ENCODE results near the gene PLCH2. TPM values are rescaled to one million over a fixed set of nuclear protein-coding genes. Genes with fewer than 3 reads are reported as not detected.

The PLCH2 gene
- total RNA-seq, 2 experiments from 2014 or later: 8.9 to 10.3 TPM

DNA sequence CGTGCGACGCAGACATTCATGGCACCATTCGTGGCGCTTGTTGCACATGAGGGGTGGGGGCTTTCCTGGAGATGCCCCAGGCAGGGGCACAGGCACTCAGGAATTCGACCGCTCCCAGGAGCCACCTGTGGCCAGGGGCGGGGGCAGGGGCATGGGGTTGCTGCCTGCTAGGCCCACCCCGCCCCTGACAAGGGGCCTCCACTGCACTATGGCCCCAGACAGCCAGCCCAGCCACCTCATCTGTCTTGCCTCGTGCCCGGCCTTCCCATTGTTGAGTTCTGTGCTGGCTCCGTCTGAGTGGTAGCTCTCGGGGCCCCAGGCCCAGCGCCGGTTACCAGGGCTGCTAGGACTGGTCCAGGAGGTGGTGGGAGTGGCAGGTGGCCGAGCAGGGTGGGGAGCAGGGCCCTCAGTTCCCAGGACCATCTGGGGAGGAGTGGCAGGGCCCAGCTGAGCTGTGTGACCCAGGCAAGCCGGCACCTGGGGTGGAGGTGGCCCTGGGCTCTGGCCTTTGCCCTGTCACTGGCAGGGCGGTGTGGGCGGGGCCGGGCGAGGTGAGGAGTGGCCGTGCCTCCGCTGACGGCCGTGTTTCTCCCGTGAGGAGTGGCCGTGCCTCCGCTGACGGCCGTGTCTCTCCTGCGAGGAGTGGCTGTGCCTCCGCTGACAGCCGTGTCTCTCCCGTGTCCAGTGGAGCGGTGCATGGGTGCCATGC is 1.9 kb downstream of the PLCH2 start:
- no peak overlapping the region for H3K4me3 Mint-ChIP-seq
- no peaks in the 10 kb centered on the region for H3K4me1 Mint-ChIP-seq (ENCODE audit: low read depth)
- H3K9me3 Mint-ChIP-seq: no peaks in the 10 kb centered on the region
- no peaks in the 10 kb centered on the region for H3K36me3 Mint-ChIP-seq
- H3K27ac Mint-ChIP-seq: no peak overlapping the region
- ChIA-PET POLR2A (no interaction called here), CTCF (no interaction called here)
- no peaks in the 10 kb centered on the region for H3K27me3 Mint-ChIP-seq
- intact Hi-C loops (cut with micrococcal nuclease): no loop called here
- no peak for DNase-seq

DNA sequence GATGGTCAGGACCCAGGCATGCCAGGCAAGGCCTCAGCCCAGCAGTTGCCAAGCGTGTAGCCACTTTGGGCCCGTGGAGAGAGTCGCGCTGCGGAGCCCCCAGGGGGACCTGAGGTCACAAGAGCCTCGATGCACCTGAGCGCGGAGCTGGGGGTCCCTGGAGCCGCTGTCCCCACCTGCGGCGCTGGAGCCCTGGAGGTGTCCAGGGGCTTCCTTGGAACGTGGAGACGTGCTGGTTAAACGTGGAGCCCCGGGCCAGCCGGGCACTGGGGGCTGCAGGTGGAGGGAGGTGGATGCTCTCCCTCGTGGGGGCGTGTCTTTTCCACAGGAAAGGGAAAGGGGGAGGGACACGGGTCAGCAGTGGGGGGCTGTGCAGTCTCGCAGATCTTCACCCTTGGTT is 3.1 kb downstream of the PLCH2 start:
- Mint-ChIP-seq H3K4me1 (ENCODE audit: low read depth) (no peaks in the 10 kb centered on the region), H3K9me3 (no peaks in the 10 kb centered on the region), H3K36me3 (no peaks in the 10 kb centered on the region), H3K4me3 (no peak overlapping the region), H3K27ac (no peak overlapping the region), H3K27me3 (no peaks in the 10 kb centered on the region)
- intact Hi-C loops (cut with micrococcal nuclease): no loop called here
- no peak for DNase-seq
- POLR2A ChIA-PET: no interaction called here
- CTCF ChIA-PET: interaction anchor here (0.5 kb wide), 1 partner anchor 59 kb away, joined by 5 read pairs; no protein-coding TSS in a partner anchor

DNA sequence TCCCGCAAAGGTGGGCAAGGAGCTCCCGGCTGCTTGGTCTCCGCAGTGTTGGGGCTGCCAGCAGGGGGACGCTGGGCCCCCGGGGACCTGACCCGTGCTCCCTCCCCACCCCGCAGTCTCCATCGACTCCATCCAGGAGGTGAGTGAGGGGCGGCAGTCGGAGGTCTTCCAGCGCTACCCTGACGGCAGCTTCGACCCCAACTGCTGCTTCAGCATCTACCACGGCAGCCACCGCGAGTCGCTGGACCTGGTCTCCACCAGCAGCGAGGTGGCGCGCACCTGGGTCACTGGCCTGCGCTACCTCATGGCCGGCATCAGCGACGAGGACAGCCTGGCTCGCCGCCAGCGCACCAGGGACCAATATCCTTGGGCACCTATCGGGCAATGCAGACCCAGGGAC is 3.5 kb downstream of the PLCH2 start:
- Mint-ChIP-seq H3K36me3 (no peaks in the 10 kb centered on the region), H3K27ac (no peak overlapping the region), H3K4me3 (no peak overlapping the region), H3K27me3 (no peaks in the 10 kb centered on the region), H3K4me1 (ENCODE audit: low read depth) (no peaks in the 10 kb centered on the region), H3K9me3 (no peaks in the 10 kb centered on the region)
- CTCF ChIA-PET: interaction anchor here (0.5 kb wide), 1 partner anchor 58 kb away, joined by 5 read pairs; no protein-coding TSS in a partner anchor
- POLR2A ChIA-PET: interaction anchor here (1.8 kb wide), 1 partner anchor 9 kb away, joined by 4 read pairs; no protein-coding TSS in a partner anchor
- intact Hi-C loops (cut with micrococcal nuclease): no loop called here
- DNase-seq: no peak

DNA sequence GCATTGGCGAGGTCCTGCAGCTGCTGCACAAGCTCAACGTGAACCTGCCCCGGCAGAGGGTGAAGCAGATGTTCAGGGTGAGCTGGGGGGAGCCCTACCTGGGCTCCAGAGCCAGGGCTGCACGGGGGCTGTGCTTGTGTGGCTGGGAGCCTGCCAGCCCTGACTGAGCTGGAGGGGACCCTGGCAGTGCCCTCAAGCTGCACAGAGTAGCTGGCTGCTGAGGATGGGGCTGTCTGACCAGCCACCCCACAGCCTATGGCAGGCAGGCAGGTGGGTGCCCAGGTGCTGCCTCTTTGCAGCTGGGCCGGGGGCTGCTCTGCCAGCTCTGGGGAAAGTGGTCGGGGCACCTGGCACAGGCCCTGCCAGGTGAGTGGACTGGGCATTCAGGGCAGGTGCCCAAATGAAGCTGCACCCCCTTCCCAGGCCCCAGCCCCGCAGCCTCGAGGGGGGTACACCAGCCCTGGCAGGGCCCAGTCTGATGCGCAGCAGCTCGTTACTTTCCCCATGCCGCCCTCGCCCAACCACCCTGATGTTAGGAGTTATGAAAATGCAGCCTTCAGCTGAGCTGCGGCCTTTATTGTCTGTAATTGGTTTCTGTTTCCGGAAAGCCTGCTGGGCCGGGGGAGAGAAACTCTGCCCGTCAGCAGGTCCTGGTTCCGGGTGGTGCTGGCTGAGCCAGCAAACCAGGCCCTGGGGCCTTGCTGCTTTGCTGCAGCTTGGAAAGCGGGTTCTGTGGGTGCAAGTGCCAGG is 4.3 kb downstream of the PLCH2 start:
- no peaks in the 10 kb centered on the region for H3K9me3 Mint-ChIP-seq
- H3K4me3 Mint-ChIP-seq: no peak overlapping the region
- DNase-seq: no peak
- H3K27me3 Mint-ChIP-seq: no peaks in the 10 kb centered on the region
- H3K27ac Mint-ChIP-seq: no peak overlapping the region
- ChIA-PET POLR2A (interaction anchor here (1.8 kb wide), 1 partner anchor 10 kb away, joined by 4 read pairs; no protein-coding TSS in a partner anchor), CTCF (interaction anchor here (0.6 kb wide), 1 partner anchor 573 kb away, joined by 3 read pairs; no protein-coding TSS in a partner anchor)
- no peaks in the 10 kb centered on the region for H3K36me3 Mint-ChIP-seq
- no peaks in the 10 kb centered on the region for H3K4me1 Mint-ChIP-seq (ENCODE audit: low read depth)
- intact Hi-C loops (cut with micrococcal nuclease): no loop called here

DNA sequence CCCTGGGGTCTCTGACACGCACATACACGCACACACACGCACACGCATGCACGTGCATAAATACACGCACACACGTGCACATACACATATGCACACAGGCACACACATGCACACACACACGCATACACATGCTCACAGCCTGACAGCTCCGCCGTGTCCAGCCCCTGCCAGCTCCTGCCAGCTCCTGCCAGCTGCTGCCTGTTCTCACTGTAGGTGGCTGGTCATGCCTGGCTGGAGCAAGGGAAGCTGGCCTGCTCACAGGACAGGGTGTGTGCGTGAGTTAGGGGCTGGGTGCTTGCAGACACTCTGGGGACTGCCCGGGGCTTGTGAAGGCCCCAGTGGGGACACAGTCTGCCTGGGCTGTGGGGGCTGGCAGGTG is 4.9 kb downstream of the PLCH2 start:
- H3K4me1 Mint-ChIP-seq (ENCODE audit: low read depth): no peaks in the 10 kb centered on the region
- no peaks in the 10 kb centered on the region for H3K9me3 Mint-ChIP-seq
- H3K4me3 Mint-ChIP-seq: no peak overlapping the region
- H3K27ac Mint-ChIP-seq: no peak overlapping the region
- no peak for DNase-seq
- ChIA-PET POLR2A (interaction anchor here (1.8 kb wide), 1 partner anchor 11 kb away, joined by 4 read pairs; no protein-coding TSS in a partner anchor), CTCF (interaction anchor here (0.6 kb wide), 1 partner anchor 574 kb away, joined by 3 read pairs; no protein-coding TSS in a partner anchor)
- H3K27me3 Mint-ChIP-seq: no peaks in the 10 kb centered on the region
- intact Hi-C loops (cut with micrococcal nuclease): no loop called here
- H3K36me3 Mint-ChIP-seq: no peaks in the 10 kb centered on the region

DNA sequence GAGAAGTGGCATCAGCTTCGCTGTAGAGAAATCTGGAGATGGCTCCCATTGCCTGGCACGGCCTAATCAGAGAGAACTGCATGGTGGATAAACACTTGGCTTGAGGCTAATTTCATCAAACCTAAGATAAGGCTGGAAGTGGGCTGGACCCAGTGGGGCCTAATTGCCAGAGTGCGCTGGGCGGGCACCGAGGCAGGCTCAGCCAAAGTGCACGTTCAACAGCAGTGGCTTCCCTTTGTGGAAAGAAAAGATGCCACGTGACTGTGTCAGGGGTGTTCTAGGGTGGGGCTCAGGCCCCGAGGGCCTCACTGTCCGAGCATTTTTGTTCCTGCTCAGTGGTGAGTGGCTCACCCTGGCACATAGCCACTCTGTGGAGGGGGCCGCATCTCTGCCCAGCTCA is 5.8 kb downstream of the PLCH2 start:
- Mint-ChIP-seq H3K4me3 (no peak overlapping the region), H3K27ac (no peak overlapping the region), H3K27me3 (no peaks in the 10 kb centered on the region), H3K9me3 (no peaks in the 10 kb centered on the region), H3K4me1 (ENCODE audit: low read depth) (no peaks in the 10 kb centered on the region), H3K36me3 (no peaks in the 10 kb centered on the region)
- intact Hi-C loops (cut with micrococcal nuclease): no loop called here
- POLR2A ChIA-PET: no interaction called here
- CTCF ChIA-PET: no interaction called here
- no peak for DNase-seq

DNA sequence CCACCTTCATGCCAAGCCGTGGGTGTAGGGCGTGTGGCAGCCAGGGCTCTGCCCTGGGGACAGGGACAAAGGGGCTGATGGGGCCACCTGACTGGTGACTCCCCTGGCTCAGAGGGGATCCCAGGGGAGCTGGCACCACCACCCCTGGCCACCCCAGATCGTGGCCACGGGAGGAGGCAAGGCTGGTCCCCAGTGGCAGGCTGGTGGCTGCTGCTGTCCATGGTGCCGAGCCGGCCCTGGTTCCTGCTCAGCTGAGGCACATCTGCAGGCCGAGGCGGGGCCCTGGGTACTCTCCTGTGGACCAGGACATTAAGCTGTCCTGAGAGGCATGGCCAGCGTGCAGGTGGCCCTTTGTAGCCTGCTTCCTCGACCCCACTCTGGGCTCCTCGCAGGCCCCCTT is 6.5 kb downstream of the PLCH2 start:
- ChIA-PET POLR2A (no interaction called here), CTCF (no interaction called here)
- no peak for DNase-seq
- no peak overlapping the region for H3K4me3 Mint-ChIP-seq
- no peaks in the 10 kb centered on the region for H3K27me3 Mint-ChIP-seq
- H3K9me3 Mint-ChIP-seq: no peaks in the 10 kb centered on the region
- no peak overlapping the region for H3K27ac Mint-ChIP-seq
- peaks cover 1% of the 10 kb centered on the region for H3K36me3 Mint-ChIP-seq
- no peaks in the 10 kb centered on the region for H3K4me1 Mint-ChIP-seq (ENCODE audit: low read depth)
- intact Hi-C loops (cut with micrococcal nuclease): no loop called here

DNA sequence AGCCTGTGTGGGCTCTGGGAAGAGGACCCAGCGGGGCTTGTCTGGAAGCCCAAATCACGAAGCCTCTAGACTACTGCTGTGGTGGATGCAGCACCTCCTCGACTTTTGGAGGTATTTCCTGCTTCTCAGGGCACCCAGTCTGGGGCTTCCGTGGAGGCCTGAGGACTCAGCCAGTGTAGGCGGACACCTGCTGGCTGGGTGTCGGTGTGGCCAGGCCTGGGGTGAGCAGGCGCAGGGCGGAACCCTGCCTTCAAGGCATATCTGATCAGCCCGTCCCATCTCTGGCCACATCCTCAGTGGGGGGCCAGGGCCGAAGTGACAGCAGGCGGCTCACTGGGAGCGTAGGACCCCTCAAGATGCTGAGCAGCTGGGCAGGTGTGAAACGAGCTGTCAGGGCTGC is 6.9 kb downstream of the PLCH2 start:
- Mint-ChIP-seq H3K27ac (no peak overlapping the region), H3K4me1 (ENCODE audit: low read depth) (no peaks in the 10 kb centered on the region), H3K27me3 (no peaks in the 10 kb centered on the region), H3K9me3 (peaks cover 3% of the 10 kb centered on the region), H3K4me3 (no peak overlapping the region), H3K36me3 (peaks cover 6% of the 10 kb centered on the region)
- POLR2A ChIA-PET: no interaction called here
- CTCF ChIA-PET: no interaction called here
- DNase-seq: no peak
- intact Hi-C loops (cut with micrococcal nuclease): no loop called here

DNA sequence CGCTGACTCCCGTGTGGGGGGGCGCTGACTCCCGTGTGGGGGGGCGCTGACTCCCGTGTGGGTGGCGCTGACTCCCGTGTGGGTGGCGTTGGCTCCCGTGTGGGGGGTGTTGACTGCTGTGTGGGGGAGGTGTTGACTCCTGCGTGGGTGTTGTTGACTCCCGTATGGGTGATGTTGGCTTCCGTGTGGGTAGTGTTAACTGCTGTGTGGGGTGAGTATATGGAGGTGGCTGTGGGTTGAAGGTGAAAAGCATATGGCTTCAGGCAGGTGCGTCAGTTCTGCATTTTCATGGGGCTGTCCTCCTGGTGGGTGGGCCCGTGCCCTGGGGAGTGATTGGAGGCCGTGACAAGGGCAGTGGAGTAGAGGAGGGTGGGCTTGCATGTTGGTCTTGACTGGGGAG is 7.9 kb downstream of the PLCH2 start:
- CTCF ChIA-PET: no interaction called here
- Mint-ChIP-seq H3K27ac (no peak overlapping the region), H3K4me3 (no peak overlapping the region), H3K9me3 (peaks cover 10% of the 10 kb centered on the region), H3K36me3 (peaks cover 13% of the 10 kb centered on the region), H3K4me1 (ENCODE audit: low read depth) (no peaks in the 10 kb centered on the region), H3K27me3 (no peaks in the 10 kb centered on the region)
- intact Hi-C loops (cut with micrococcal nuclease): no loop called here
- POLR2A ChIA-PET: no interaction called here
- DNase-seq: no peak

DNA sequence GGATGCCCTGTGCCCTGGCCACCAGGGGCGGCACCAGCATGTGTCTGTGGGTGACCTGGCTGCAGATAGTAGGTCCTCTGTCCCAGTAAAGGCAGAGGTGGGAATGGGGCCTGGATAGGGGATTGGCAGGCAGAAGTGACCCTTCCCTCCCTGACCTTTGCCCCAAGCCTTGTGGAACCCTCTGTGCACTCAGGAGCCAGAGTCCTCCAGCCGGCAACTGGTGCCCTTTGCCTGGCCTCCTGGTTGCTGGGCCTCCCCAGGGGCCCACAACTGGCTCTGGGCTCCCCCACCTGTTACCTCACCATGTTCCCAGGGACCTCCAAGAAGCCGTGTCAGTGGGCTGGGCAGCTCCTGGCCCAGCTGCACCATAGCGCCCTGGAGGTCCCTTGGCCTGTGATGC is 10.0 kb downstream of the PLCH2 start:
- no peak for DNase-seq
- no peaks in the 10 kb centered on the region for H3K27me3 Mint-ChIP-seq
- peaks cover 17% of the 10 kb centered on the region for H3K36me3 Mint-ChIP-seq
- no peak overlapping the region for H3K4me3 Mint-ChIP-seq
- intact Hi-C loops (cut with micrococcal nuclease): no loop called here
- POLR2A ChIA-PET: no interaction called here
- no peak overlapping the region for H3K27ac Mint-ChIP-seq
- no peaks in the 10 kb centered on the region for H3K4me1 Mint-ChIP-seq (ENCODE audit: low read depth)
- peaks cover 12% of the 10 kb centered on the region for H3K9me3 Mint-ChIP-seq
- CTCF ChIA-PET: no interaction called here

DNA sequence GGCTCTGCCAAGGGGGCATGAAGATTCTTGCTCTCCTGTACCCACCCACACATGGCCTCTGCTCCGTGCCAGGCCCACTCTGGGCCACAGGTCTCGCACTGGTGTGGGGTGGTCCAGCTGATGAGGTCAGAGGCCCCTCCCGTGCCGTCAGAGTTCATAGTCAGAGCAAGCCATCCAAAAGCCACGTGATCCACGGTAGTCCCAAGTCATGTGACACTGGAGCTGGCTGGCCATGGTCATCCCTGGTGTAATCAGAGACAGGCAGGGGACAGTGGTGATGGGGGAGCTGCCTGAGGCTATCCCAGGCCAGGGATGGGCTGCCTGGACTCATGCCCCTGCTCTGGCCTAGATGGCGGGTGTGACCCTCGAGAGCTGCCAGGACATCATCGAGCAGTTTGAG is 10.5 kb downstream of the PLCH2 start:
- Mint-ChIP-seq H3K4me3 (no peak overlapping the region), H3K27me3 (no peaks in the 10 kb centered on the region), H3K9me3 (peaks cover 12% of the 10 kb centered on the region), H3K27ac (no peak overlapping the region), H3K4me1 (ENCODE audit: low read depth) (no peaks in the 10 kb centered on the region), H3K36me3 (peaks cover 17% of the 10 kb centered on the region)
- ChIA-PET CTCF (no interaction called here), POLR2A (no interaction called here)
- no peak for DNase-seq
- intact Hi-C loops (cut with micrococcal nuclease): no loop called here

DNA sequence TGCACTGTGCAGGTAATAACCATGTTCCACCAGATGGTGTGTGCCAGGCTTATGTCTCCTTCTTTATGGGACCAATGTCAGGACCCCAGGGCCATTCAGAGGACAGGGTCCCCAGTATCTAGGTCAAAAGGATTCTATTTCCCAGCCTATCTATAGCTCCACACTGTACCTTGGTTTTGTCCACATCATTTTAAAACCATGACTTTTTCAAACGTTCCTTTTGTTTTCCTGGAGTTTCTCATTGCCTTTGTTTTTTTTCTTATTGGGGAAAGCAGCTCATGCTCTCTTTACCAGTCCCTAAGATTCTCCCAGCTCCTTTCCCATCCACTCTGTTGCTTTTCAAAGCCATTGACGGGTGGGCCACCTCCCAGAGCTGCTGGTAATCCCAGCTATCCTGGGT is 12.6 kb downstream of the PLCH2 start:
- Mint-ChIP-seq H3K36me3 (peaks cover 17% of the 10 kb centered on the region), H3K4me3 (no peak overlapping the region), H3K27ac (no peak overlapping the region), H3K27me3 (no peaks in the 10 kb centered on the region), H3K9me3 (peaks cover 12% of the 10 kb centered on the region), H3K4me1 (ENCODE audit: low read depth) (peaks cover 4% of the 10 kb centered on the region)
- intact Hi-C loops (cut with micrococcal nuclease): no loop called here
- CTCF ChIA-PET: interaction anchor here (0.6 kb wide), 1 partner anchor 9 kb away, joined by 3 read pairs; no protein-coding TSS in a partner anchor
- DNase-seq: no peak
- POLR2A ChIA-PET: no interaction called here

DNA sequence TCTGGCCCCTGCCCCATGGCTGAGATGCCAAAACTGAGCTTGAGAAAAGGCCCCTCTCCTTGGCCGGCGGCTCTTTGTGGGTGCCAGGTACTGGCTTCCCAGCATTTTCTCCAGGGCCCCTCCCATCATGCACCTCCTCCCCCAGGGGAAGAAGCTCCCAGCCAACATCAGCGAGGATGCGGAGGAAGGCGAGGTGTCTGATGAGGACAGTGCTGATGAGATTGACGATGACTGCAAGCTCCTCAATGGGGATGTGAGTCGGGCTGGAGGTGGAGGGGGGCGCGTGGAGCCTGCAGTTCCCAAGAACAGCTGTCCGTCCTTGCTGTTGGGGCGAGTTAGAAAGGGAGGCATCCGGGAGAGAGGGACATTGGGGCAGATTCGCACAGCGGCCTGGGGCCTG is 13.5 kb downstream of the PLCH2 start:
- peaks cover 12% of the 10 kb centered on the region for H3K9me3 Mint-ChIP-seq
- peaks cover 17% of the 10 kb centered on the region for H3K36me3 Mint-ChIP-seq
- CTCF ChIA-PET: no interaction called here
- no peak overlapping the region for H3K4me3 Mint-ChIP-seq
- no peaks in the 10 kb centered on the region for H3K27me3 Mint-ChIP-seq
- DNase-seq: no peak
- intact Hi-C loops (cut with micrococcal nuclease): no loop called here
- peaks cover 10% of the 10 kb centered on the region for H3K4me1 Mint-ChIP-seq (ENCODE audit: low read depth)
- POLR2A ChIA-PET: no interaction called here
- no peak overlapping the region for H3K27ac Mint-ChIP-seq

Data from activated CD4-positive, alpha-beta memory T cell treated with anti-CD3 and anti-CD28 coated beads for 36 hours (primary cell).